Ovary (tissue), 9 donors: ENCODE data around the gene TPRG1. TPM values are rescaled to one million over a fixed set of nuclear protein-coding genes. Genes with fewer than 3 reads are reported as not detected.

Experiments used
- DNase-seq, 5 donors: peaks; one replicate each; pipeline ENCODE4 v3.0.0-alpha.2; 2019 to 2020
- H3K27ac ChIP-seq, 2 donors: fragments of 200-600 bp; one replicate each; pipeline versions ENCODE4 v1.5.1 to v1.8.0; 2019 to 2022
- H3K27me3 ChIP-seq: fragments of 200-600 bp; one replicate; pipeline ENCODE4 v1.8.0; 2022
- H3K36me3 ChIP-seq: fragments of 200-600 bp; sonication (generic); one replicate; pipeline ENCODE4 v1.5.1; 2019
- H3K4me1 ChIP-seq: one replicate; pipeline ENCODE4 v1.8.1; 2013; ENCODE audit warnings: mild to moderate bottlenecking, moderate library complexity; ENCODE audit not compliant: insufficient read depth
- H3K4me3 ChIP-seq: fragments of 200-600 bp; sonication (generic); one replicate; pipeline ENCODE4 v1.5.1; 2017
- H3K9me3 ChIP-seq, 2 donors: fragments of 200-600 bp in 1 of 2; sonication (generic) in 1 of 2; one replicate each; pipeline versions ENCODE4 v1.5.1 to v1.8.1; 2013 to 2019; ENCODE audit warnings: mild to moderate bottlenecking in 1 of 2, moderate library complexity in 1 of 2
- EP300 ChIP-seq: sonication (generic); formaldehyde crosslinking; IDR thresholded peaks from one replicate; pipeline ENCODE4 v1.6.1; 2017; ENCODE audit warnings: antibody characterized with exemption
- POLR2A ChIP-seq: fragments of 450-650 bp; IDR thresholded peaks from one replicate; pipeline ENCODE4 v1.6.1; 2017; ENCODE audit warnings: antibody characterized with exemption, mild to moderate bottlenecking, moderate library complexity
- WGBS, 3 donors: extraction: QIAGEN DNeasy Blood & Tissue Kit in 1 of 3; methylation state at CpG; one replicate each; pipeline versions ENCODE4 v1.1.5 to v1.1.7; 2013 to 2017; 5-methylcytosine and 5-hydroxymethylcytosine counted together
- intact Hi-C, 4 donors: fragments of 100-400 bp; cut with DNase I; formaldehyde crosslinking; loops; one replicate each; pipeline versions ENCODE4 v1.11.0 to v1.15.1; 2022 to 2023
- polyA plus RNA-seq, 2 donors: library from polyadenylated mRNA; stranded (reverse); fragments of 200-250 nt in 1 of 2; fragments of 350-450 nt in 1 of 2; fragmentation: Illumina TruSeq in 1 of 2; extraction: RNeasy Lipid Tissue Mini Kit (QIAGEN cat#74804) in 1 of 2; gene quantifications; one replicate each; pipeline ENCODE4 v1.2.3, GENCODE V29; 2013 to 2014
- total RNA-seq, 7 donors: library from RNA; depleted of rRNA in 2 of 7; stranded (reverse); fragments of >200 nt in 2 of 7; fragmentation: NEBNext Ultra II Directional in 3 of 7; extraction: Animal tissue kit (Norgen Biotek cat#: 25700) in 3 of 7; gene quantifications; one replicate each; pipeline versions ENCODE4 v1.1.0 to v1.2.4, GENCODE V29; 2016 to 2023
- TF ChIP-seq, protein P1 (sequence below), 3 donors: fragments of 450-650 bp in 2 of 3; fragments of 200-600 bp in 1 of 3; IDR thresholded peaks; one replicate each; pipeline versions ENCODE4 v1.5.1 to v1.8.0; 2016 to 2022; ENCODE audit warnings: antibody characterized with exemption in 3 of 3, mild to moderate bottlenecking in 1 of 3
- donor health status: DM: no; HTN: no; CAD: no; lungs with moderate emphysema.
- donor health status: DM: no; HTN: no; CAD: no.
- donor health status: Bipolar disorder and iron deficiency.
- donor health status: DM: yes; HTN: yes; CAD: no.
- donor health status: DM: no; HTN: no; CAD: no.
- donor health status: DM: yes; HTN: yes; CAD: no.

The TPRG1 gene
- total and polyA plus RNA-seq, 9 donors: 1.9 to 20.2 (median 7.5) TPM

GRCh38 chr3:189277711-189278110 is 105.9 kb downstream of the TPRG1 start:
- H3K27me3 ChIP-seq: no peaks in the 10 kb centered on the region
- no peak for DNase-seq
- no peak overlapping the region for H3K27ac ChIP-seq
- intact Hi-C loops: no loop called here
- H3K4me1 ChIP-seq: no peaks in the 10 kb centered on the region
- no peaks in the 10 kb centered on the region for H3K9me3 ChIP-seq
- WGBS, 3 donors: 72 to 91% (median 85%) methylated on average over 3 of the region's 3 CpGs
- H3K4me3 ChIP-seq: no peak overlapping the region
- TF ChIP-seq POLR2A (no peak), EP300 (no peak)
- TF ChIP-seq, protein P1, sequence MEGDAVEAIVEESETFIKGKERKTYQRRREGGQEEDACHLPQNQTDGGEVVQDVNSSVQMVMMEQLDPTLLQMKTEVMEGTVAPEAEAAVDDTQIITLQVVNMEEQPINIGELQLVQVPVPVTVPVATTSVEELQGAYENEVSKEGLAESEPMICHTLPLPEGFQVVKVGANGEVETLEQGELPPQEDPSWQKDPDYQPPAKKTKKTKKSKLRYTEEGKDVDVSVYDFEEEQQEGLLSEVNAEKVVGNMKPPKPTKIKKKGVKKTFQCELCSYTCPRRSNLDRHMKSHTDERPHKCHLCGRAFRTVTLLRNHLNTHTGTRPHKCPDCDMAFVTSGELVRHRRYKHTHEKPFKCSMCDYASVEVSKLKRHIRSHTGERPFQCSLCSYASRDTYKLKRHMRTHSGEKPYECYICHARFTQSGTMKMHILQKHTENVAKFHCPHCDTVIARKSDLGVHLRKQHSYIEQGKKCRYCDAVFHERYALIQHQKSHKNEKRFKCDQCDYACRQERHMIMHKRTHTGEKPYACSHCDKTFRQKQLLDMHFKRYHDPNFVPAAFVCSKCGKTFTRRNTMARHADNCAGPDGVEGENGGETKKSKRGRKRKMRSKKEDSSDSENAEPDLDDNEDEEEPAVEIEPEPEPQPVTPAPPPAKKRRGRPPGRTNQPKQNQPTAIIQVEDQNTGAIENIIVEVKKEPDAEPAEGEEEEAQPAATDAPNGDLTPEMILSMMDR (IDR thresholded peaks at IDR 0.05): no peak
- no peaks in the 10 kb centered on the region for H3K36me3 ChIP-seq

DNA sequence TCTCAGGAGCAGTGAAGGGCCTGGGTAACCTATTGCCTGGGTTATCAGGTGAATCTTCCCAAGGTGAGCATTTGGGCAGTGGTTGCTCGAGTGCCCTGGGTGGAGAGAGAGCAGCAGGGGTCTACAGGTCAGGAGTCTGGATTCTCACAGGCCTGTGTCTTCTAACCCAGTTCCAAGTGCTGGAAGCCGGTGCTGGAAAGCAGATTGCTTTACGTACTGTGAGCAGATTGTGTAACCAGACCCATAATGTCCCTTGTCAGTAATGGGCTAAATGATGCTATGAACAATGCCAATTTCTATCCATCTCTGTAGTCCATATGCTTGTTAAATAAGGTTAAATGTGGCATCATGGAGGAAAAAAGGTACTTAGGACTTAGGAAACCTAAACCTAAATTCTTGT is 106.5 kb downstream of the TPRG1 start:
- no peaks in the 10 kb centered on the region for H3K9me3 ChIP-seq
- no peaks in the 10 kb centered on the region for H3K36me3 ChIP-seq
- TF ChIP-seq POLR2A (no peak), EP300 (no peak)
- TF ChIP-seq, protein P1 (IDR thresholded peaks at IDR 0.05): no peak
- intact Hi-C loops: no loop called here
- 93 to 97% (median 96%) methylated on average over 3 of the region's 3 CpGs for WGBS, 3 donors
- H3K27me3 ChIP-seq: no peaks in the 10 kb centered on the region
- no peak overlapping the region for H3K4me3 ChIP-seq
- no peaks in the 10 kb centered on the region for H3K4me1 ChIP-seq
- H3K27ac ChIP-seq: no peak overlapping the region
- no peak for DNase-seq

DNA sequence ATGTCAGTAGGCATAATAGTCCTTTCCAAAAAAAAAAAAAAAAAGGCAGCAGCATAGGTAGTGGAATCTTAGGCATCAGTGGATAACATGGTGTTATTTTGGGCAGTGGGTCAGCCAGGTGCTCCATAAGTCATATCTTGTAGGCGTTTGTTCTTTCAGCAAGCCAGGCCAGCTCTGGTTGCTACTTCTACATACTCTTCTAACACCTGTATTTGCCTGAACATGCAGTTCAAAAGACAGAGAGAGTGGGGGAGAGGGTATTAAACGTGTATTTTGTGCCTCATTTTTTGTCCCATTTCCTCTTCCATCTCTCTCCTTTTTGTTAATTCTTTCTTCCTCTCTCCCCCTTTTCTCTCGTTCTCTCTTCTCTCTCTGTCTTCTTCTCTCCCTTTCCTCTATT is 110.4 kb downstream of the TPRG1 start:
- intact Hi-C loops: no loop called here
- Histone ChIP-seq H3K4me3 (no peak overlapping the region), H3K36me3 (no peaks in the 10 kb centered on the region), H3K9me3 (no peaks in the 10 kb centered on the region), H3K4me1 (no peaks in the 10 kb centered on the region), H3K27me3 (no peaks in the 10 kb centered on the region), H3K27ac (no peak overlapping the region)
- WGBS, 3 donors: 73 to 78% (median 73%) methylated on average over 3 of the region's 3 CpGs
- TF ChIP-seq, protein P1 (IDR thresholded peaks at IDR 0.05): no peak
- TF ChIP-seq EP300 (no peak), POLR2A (no peak)
- DNase-seq: no peak

DNA sequence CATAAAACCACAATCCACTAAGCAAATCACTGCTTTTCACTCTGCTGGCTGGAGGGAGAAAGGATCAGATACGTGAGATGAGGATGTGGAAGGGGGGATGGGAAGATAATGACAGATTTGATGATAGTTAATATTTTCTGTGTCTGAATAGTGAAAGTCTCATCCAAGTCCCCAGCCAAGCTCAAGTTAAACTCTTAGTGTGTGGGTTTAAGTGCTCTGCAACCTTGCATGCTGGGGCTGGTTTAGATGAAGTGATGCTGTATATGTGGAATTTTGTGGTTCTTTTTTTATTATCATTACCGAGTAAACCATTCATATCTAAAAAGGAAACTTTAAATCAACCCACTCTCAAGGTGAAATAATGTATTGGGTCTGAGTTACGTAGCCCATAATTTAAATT is 111.0 kb downstream of the TPRG1 start:
- no peaks in the 10 kb centered on the region for H3K27me3 ChIP-seq
- TF ChIP-seq, protein P1 (IDR thresholded peaks at IDR 0.05): no peak
- TF ChIP-seq EP300 (no peak), POLR2A (no peak)
- no peak overlapping the region for H3K27ac ChIP-seq
- 52 to 69% (median 63%) methylated on average over 3 of the region's 3 CpGs for WGBS, 3 donors
- DNase-seq: no peak
- no peak overlapping the region for H3K4me3 ChIP-seq
- intact Hi-C loops: no loop called here
- H3K4me1 ChIP-seq: no peaks in the 10 kb centered on the region
- no peaks in the 10 kb centered on the region for H3K36me3 ChIP-seq
- no peaks in the 10 kb centered on the region for H3K9me3 ChIP-seq

- Histone ChIP-seq H3K27me3 (no peaks in the 10 kb centered on the region), H3K9me3 (no peaks in the 10 kb centered on the region), H3K36me3 (no peaks in the 10 kb centered on the region), H3K4me1 (no peaks in the 10 kb centered on the region), H3K27ac (no peak overlapping the region), H3K4me3 (no peak overlapping the region)
- TF ChIP-seq POLR2A: no peak
- no peak for TF ChIP-seq EP300
- TF ChIP-seq, protein P1 (IDR thresholded peaks at IDR 0.05): no peak
- intact Hi-C loops: no loop called here
- DNase-seq: no peak
These were observed 114.4 kb downstream of the TPRG1 start for GRCh38 chr3:189286188-189286587.
